Measurements from ENCODE around the gene NIT1.

Gene NIT1

GRCh38 chr1:161158316-161159010, 40.6 kb downstream of the NIT1 start:
- peak; percentile 73 for DNase-seq

DNA sequence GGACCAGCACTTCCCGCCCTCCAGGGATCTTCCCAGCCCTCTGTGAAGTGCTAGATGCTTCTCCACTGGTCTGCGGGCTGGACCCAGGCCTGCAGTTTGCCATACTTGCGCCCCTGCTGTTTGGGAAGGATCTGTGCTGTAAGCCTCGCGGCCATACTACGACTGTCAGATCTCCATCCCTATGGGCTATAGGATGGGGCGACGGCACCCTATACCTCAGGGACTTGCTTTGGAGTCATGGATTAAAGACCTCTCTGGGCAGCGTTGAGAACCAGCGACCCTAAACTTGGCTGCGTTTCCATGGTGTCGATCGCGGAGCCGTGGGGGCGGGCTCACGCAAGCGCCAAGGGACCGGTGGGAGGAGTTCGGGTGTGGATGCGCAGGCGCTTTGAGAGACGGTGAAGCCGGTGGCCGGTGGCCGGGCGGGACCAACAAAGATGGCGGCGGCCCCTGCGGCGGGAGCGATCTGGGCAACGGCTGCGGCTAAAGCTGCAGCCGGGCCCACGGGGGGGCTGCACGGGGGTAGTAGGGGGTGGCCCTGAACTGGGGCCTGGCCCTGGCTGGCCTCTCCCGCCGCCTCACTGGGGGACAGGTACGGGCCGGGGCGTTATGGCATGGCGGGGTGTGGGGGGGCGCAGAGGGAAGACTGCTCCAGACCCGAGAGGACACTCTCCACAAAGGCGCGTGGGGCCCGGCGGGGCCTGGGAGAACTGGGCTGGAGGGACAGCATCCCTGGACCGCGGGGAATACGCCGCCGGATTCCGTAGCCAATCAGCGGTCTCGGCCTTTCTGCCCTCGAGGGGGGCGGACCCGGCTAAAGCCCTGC, 41.4 kb downstream of the NIT1 start, which contains the start of gene USP21:
Gene USP21, plus strand, starts transcription at position 414 of the 826 bp plus-strand sequence. CDS start 1,141 bp downstream, outside the sequence.
- DNase-seq = peak; percentile 93

DNA sequence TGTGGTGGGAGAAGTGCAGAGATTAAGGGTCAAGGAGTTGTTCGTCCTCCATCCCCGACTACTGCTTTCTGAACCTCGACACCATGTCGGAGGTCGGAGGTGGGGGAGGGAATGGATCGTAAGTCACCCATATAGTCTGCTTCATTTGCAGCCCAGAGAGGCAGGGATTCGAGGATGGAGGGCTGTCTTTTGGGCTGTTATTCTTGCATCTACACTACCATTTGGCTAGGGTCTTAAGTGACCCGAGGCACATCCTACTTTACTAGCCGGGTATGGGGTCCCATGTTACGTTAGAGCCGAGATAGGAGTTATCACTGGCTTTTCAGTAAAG, 42.0 kb downstream of the NIT1 start:
- DNase-seq = no peak

DNA sequence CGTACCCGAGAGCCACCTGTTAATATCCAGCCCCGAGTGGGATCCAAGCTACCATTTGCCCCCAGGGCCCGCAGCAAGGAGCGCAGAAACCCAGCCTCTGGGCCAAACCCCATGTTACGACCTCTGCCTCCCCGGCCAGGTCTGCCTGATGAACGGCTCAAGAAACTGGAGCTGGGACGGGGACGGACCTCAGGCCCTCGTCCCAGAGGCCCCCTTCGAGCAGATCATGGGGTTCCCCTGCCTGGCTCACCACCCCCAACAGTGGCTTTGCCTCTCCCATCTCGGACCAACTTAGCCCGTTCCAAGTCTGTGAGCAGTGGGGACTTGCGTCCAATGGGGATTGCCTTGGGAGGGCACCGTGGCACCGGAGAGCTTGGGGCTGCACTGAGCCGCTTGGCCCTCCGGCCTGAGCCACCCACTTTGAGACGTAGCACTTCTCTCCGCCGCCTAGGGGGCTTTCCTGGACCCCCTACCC, 42.8 kb downstream of the NIT1 start:
- DNase-seq = no peak

DNA sequence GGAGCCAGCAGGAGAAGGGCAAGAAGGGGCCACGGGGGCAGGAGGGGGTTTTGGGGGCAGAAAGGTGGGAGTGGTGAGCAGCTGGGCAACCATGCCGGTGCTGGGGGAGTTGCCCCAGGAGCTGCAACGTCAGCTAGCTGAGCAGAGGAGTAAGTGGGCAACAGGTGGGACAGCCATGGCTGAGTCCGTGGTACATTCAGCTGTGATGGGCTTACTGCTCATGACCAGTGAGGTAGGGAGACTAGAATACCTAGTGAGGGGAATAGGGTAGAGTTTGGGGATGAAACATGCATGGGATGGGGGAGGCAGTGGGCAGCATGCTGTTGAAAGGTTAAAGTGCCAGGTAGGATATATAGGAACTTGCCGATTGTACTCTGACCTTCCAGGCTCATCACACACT, 43.7 kb downstream of the NIT1 start:
- DNase-seq = no peak

DNA sequence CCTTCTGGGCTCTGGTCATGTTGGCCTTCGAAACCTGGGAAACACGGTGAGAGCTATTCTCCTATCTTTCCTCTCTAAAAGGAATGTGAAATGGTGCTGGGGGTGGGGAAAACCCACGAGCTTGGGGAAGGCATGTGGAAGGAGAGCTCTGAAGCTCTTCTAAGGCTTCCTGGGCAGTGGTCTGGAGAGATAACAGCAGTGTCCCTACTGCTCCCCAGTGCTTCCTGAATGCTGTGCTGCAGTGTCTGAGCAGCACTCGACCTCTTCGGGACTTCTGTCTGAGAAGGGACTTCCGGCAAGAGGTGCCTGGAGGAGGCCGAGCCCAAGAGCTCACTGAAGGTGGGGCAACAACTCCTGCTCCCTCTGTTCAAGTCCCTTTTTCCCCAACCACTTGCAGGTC, 44.1 kb downstream of the NIT1 start:
- DNase-seq = no peak

DNA sequence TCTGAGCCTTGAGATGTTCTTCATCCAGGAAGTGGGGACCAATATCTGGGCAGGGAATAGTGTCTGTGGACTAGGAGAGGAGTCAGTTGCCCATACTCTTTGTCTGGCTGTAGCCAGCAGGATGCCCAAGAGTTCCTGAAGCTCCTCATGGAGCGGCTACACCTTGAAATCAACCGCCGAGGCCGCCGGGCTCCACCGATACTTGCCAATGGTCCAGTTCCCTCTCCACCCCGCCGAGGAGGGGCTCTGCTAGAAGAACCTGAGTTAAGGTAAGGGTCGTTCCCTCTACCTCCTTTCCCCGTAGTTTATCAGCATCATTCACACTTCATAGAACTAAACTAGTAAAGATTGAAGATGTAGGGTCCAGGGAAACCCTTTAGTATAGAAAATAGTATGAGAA, 44.9 kb downstream of the NIT1 start:
- no peak for DNase-seq

DNA sequence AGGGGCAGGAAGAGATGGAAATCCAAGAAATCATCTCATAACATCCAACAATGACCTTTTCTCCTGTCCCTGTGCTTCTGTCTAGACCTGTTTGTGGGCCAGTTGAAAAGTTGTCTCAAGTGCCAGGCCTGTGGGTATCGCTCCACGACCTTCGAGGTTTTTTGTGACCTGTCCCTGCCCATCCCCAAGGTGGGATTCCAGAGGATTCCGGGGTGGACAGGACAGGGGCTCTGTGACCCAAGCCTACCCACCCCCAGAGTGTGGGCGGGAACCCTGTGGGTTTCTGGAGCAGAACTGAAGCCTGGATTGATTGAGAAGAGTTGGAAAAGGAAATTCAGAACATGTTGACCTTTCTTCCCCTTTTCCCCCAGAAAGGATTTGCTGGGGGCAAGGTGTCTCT, 45.9 kb downstream of the NIT1 start:
- DNase-seq = no peak

DNA sequence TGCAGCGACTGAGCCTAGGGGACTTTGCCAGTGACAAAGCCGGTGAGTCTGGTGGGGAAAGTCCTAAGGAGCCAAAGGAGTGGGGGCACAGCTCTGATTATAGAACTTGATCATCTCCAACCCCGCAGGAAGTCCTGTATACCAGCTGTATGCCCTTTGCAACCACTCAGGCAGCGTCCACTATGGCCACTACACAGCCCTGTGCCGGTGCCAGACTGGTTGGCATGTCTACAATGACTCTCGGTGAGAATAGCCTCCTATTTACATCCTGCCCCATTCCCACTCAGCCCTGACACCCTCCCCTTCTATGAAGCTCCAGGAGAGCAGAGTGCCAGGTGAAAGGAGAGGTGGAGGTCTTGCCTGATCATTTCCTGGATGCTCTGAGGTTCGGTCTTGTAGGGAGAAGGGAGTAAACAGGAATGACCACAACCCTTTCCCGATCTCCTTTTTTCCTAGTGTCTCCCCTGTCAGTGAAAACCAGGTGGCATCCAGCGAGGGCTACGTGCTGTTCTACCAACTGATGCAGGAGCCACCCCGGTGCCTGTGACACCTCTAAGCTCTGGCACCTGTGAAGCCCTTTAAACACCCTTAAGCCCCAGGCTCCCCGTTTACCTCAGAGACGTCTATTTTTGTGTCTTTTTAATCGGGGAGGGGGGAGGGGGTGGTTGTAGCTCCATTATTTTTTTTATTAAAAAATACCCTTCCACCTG, 47.2 kb downstream of the NIT1 start:
- DNase-seq = no peak

DNA sequence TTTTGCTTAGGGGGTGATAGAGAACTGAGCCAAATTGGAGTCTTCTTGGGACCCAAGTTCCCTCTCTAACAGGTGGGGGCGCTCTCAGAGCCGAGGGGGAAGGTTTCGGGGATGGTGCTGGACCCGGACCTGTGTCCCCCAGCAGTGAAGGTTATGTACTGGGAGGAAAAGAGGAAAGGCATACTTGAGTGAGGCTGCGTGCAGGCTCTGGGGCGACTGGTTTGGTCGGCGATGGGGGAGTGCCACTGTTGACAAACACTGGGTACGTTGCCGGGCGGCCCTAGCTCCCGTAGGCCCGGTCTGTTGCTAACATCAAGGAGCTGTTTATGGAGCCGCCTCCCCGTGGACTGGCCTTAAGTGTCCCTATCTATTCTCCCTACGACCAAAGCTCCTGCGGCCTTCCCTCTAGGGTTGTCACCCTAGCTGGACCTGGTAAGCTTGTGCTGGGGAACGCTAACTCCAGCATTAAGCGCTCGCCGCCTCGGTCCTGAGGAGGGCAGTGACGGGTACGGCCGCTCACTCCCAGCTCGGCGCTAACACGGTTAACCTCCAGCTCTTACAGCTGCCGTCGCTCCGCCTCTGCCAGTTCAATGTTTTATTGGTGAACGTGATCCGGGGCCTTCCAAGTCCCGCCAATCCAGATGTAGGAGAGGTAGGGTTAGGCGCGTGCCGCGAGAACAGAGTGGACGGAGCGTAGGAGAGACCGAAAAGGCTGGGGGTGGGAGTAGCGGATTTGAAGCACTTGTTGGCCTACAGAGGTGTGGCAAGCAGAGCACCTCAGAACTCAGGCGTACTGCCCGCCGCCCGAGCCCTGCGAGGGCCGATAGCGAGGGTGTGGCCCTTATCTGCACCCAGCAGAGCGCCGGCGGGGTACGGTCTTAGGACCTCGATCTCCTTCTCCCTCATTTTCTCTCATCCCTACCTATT, 48.1 kb downstream of the NIT1 start, which contains the start of gene PPOX:
Gene PPOX, plus strand, starts transcription at position 685 of the 927 bp plus-strand sequence. CDS start 422 bp downstream, outside the sequence.
- peak; percentile 100 for DNase-seq

DNA sequence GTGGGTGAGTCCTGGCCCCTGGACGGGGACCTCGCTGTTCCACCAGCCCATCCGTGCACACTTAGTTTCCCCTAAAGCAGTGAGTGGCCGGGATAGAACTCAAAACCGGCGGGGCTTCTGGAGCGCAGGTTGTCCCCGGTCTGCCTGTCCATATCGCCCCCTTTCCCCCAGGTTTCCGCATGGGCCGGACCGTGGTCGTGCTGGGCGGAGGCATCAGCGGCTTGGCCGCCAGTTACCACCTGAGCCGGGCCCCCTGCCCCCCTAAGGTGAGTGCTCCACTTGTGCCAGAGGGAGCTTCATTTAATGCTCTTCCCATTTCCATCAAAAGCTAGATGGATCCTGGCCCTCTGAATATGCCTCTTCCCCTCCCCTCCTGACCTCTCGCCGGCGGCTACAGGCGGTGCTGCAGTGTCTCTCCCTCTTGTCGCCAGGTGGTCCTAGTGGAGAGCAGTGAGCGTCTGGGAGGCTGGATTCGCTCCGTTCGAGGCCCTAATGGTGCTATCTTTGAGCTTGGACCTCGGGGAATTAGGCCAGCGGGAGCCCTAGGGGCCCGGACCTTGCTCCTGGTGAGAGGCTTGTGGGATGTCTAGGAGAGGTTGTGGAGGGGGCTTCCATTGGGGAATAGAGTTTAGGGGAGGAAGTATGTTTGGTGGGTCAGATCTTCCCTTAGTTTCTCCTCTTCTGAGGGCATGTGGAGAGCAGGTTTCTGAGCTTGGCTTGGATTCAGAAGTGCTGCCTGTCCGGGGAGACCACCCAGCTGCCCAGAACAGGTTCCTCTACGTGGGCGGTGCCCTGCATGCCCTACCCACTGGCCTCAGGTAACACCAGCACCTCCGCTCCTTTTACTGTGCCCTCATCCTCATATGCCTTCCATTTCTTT, 49.0 kb downstream of the NIT1 start:
- DNase-seq = peak; percentile 68

DNA sequence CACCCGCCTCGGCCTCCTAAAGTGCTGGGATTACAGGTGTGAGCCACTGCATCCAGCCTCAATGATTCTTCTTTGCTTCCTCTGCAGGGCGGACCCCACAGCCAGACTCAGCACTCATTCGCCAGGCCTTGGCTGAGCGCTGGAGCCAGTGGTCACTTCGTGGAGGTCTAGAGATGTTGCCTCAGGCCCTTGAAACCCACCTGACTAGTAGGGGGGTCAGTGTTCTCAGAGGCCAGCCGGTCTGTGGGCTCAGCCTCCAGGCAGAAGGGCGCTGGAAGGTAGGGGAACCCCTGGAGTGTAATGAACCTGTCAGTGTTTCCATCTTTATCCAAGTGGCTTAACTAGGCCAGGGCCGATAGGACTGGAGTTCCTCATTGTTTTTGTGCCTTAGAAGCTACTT, 51.0 kb downstream of the NIT1 start:
- no peak for DNase-seq

All from hematopoietic multipotent progenitor cell treated with erythropoietin and hydrocortisone succinate and interleukin-3 and kit ligand, for 8 days (in vitro differentiated cells).